Anterior cingulate cortex (tissue), 58 donors: ENCODE data around the gene PACS2.
A peak's percentile ranks its signal among the peaks of the same experiment; 100 is the strongest.
"Not testable (repeated sequence)": the region's sequence is repeated elsewhere in the genome, so short reads cannot be mapped to it uniquely, and the experiment has no call there.

Source experiments
- DNase-seq, 58 donors: peaks; one replicate each; lab custom pipeline; 2025; lab: John Stamatoyannopoulos, UW

The PACS2 gene

DNA sequence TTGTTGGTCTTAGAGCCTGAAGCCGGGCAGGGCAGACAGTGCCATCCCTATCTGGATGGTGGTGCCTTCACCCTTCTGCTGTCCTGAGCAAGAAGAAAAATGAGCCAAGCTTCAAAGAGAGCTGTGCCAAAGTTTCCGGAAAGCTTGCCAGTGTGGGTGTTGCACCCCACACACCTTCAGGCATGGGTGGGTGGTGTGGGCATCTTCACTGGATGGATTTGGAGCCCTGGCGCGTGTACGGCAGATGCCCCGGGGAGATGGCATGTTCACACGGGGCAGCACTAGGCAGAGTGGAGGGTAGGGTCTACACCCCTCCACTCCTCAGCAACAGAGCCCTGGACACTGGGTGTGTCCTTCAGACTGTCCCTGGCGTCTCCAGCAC, 33.0 kb downstream of the PACS2 start:
- DNase-seq: no peak

DNA sequence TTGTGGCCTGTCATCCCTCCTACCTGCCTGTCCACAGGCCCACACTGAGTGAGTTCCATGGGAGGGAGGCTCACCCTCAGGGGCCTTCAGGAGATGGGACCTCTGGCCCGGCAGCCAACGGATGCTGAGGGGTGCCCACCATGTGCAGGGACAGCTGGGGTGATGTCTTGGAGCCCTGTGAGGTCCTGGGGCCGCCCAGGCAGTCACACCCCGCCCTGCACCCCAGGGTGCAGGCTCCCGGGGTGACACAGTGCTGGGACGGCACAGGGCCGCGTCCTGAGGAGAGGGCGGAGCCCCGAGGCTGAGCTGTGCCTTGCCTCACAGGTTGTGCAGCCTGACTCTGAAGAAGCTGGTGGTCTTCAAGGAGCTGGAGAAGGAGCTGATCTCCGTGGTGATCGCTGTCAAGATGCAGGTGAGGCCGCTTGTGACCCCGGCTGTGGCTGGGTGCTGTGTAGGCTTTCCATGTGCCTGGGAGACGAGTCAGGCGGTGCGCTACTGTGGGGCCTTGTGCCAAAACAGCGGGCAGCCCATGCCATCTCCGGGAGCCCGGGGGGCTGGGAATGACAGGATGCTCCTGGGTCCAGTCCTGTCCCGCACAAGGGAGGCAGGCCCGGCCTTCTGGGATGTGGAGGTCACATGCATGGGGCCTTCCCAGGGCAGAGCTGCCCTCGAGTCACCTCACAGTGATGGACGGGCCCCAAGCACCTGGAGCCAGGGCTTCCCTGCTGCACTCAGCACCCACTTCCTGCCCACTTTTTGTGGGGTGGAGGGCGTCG, 33.8 kb downstream of the PACS2 start:
- no peak for DNase-seq

DNA sequence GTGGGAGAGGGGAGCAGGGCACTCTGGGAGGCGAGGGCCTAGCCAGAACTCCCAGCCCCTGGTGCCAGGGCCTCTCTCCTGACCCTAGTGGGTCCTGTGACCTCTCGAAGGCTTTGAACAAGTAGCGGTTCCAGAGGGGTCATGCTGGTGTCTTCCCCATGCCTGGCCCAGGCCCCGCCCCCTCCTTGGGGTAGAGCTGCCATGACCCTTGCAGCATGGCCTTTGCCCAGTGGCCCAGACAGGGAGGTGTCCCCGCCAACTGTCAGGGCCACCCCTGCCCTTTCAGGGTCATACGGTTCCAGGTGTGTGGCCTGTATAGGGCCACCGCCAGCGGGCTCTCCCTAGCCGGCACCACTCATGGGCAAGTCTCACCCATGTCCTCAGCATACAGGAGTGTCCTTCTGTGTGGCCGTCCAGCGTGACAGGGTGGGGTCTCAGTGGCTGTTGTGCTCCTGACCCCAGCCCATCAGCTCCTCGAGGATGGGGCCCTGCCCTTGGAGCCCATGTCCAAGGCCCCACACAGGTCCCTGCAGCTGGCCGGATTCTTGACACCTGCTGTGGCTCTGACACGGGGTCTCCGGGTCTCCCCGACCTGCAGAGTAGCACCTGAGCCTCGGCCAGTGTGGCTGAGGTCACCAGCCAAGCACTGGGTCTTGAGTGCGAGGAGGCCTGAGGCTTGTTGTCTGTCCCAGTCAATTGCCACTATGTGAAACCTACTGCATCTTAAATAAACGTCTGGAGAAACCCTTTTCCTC, 34.6 kb downstream of the PACS2 start:
- DNase-seq: no peak

DNA sequence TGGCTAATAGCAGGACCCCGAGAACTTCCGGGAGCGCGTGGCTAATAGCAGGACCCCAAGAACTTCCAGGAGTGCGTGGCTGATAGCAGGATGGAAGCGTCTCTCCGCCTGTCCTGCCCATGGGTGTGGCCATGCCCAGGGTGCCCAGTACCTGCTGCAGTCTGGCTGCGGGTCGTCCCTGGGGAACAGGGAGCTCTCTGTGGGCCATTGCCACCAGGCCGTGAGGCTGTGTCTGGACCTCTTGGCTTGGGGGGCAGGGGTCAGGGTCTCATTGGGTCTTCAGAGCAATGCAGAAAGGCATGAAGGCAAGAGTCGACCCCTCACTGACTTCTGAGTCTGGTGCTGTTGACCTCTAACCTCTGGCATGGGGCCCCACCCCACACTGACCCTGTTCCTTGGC, 35.4 kb downstream of the PACS2 start:
- no peak for DNase-seq

DNA sequence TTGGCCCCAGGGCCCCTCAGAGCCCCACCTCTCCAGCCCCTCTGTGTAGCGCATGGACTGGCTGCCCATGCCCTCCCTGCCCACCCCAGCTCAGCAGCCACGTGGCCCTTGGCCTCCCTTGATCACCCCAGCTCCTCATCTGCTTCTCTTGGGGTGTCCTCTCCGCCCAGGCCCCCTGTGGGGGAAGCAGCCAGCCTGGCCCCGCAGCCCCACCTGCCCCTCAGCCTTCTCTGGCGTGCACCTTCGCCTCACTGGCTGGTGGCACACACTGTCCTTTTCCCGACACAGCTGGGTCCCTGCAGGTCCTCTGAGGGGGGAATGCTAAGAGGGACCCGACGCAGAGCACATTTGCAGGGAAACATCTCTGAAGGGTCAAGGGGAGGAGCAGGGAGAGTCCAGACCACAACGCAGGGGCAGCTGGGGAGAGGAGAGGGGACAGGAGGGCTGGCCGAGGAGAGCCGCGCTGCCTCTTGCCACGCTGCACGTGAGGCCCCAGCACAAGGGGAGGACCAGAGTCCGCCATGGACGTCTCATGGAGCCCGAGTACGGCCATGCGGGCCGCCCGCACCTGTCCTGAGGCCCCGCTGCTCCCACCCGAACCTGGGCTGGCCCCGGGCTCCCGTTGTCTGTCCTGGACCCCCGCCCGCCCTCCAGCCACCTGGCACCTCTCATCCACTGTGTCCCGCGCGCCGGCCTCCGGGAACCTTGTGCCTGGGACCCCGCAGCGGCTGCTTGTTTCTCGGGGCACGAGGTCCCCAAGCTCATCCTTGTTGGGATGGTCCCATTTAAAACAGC, 36.1 kb downstream of the PACS2 start:
- DNase-seq: no peak

DNA sequence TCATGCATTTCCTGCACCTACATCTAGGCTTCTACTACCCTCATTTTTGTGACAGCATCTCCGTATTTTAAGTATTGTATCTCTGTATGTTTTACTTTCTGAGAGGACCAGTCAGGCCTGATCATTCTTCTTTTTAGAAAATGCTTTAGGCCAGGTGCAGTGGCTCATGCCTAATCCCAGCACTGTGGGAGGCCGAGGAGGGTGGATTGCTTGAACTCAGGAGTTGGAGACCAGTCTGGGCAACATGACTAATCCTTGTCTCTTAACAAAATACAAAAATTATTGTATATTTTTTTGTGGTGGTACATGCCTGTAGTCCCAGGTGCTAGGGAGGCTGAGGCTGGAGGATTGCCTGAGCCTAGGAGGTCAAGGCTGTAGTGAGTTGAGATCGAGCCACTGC, 36.9 kb downstream of the PACS2 start:
- no peak for DNase-seq

DNA sequence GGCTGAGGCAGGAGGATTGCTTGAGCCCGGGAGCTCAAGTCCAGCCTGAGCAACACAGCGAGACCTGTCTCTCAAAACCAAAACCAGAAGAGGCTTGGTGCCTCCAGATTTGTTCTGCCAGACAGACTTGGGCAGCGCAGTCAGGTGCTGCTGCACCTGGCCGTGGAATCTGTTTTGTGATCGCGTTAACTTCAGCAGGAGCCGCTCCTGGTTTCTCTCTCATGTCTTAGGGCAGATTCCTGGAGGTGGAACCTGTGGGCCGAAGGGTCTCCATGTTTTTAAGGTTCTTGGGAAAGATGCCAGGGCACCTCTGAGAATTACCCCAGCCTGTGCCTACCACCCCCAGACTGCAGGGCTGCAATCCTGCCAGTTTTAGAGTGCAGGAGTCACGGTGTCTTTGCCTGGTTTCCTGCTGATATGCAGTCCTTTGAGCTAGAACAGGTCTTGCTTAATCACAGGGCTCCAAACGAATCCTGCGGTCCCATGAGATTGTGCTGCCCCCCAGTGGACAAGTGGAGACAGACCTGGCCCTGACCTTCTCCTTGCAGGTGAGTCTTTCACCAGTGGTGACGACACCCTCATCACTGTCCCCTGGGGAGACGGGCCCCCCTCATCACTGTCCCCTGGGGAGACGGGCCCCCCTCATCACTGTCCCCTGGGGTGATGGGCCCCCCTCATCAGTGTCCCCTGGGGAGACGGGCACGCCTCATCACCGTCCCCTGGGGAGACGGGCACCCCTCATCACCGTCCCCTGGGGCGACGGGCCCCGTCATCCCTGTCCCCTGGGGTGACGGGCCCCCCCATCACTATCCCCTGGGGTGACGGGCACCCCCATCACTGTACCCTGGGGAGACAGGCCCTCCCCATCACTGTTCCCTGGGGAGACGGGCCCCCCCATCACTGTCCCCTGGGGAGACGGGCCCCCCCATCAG, 37.6 kb downstream of the PACS2 start:
- peak in 57 of 58 donors; percentile 6 to 85 (median 63) for DNase-seq

DNA sequence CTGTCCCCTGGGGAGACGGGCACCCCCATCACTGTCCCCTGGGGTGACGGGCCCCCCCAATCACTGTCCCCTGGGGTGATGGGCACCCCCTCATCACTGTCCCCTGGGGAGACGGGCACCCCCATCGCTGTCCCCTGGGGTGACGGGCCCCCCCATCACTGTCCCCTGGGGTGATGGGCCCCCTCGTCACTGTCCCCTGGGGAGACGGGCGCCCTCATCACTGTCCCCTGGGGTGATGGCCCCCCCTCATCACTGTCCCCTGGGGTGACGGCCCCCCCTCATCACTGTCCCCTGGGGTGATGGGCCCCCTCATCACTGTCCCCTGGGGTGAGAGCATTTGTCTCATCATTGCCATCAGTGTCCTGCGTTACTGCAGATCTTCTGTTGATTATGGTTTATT, 38.6 kb downstream of the PACS2 start:
- DNase-seq: no peak

DNA sequence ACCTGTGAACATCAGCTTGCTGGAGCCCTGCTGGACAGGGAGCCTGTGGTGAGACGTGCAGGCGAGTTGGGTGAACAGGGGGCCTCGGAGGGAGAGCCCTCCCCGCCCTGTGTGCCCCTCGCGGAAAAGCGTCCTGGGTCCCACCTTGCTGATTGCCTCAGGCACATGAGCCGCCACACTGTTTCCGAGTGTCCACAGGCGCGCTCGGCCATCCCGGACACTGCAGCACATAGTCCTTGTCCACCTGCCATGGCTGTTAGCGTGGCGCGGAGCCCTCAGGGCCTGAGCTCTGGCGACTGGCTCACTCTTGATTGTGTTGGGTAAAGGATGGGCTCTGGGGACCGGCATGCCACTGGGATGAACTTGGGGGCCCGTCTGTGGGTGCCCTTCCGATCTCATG, 40.0 kb downstream of the PACS2 start:
- no peak for DNase-seq

DNA sequence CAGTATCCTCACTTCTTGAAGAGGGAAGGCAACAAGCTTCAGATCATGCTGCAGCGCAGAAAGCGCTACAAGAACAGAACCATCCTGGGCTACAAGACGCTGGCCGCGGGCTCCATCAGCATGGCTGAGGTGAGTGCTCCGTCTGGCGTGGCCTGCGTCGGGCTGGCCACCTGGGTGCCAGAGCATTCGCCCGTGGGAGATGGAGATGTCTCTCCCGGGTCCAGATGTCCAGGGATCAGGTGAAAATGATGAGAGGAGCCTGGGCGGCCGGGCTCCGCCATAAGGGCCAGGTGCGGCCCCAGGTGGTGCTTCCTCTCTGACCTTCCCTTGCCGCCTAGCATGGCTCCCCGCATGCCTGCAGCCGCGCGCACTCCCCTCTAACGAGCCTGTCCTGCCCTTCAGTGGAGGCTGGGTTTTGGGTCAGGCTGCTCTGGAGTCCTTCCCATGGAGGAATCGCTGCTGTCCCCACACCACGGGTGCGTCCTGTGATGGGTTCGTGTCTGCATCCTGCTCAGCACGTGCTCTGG, 40.6 kb downstream of the PACS2 start:
- DNase-seq: no peak

DNA sequence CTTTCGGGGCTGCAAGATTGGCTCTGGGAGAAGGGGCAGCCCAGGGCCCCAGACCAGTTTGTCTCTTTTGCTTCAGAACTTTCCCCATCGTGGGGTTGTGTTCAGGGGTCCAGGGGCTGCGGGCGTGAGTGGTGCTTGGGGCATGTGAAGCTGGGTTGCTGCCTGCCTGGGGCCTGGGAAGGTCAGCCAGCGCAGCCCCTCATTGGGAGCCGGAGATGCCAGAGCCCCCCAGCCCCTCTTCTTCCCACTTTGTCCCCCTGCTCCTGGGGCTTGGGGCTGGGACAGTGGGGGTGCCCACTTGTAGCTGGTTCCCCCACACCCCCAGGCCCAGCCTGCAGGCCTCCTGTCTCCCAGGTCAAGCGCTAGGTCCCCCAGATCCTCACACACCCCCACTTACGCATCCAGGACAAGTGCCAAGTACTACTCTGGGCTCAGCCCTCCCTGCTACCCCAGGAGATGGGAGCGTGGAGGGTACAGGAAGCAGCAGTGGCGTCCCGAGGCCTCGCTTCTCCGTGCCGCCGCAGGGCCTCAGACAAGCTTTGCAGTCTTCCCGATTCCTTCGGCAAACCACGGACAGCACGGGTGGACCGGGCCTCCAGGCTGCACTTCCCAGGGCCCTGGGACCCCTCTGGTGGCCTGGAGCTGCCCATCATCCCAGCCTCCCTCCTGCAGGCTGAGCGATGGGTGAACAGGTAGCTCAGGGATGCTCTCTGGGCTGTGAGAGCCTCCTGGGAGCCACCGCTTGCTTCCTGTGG, 41.5 kb downstream of the PACS2 start:
- DNase-seq: no peak

DNA sequence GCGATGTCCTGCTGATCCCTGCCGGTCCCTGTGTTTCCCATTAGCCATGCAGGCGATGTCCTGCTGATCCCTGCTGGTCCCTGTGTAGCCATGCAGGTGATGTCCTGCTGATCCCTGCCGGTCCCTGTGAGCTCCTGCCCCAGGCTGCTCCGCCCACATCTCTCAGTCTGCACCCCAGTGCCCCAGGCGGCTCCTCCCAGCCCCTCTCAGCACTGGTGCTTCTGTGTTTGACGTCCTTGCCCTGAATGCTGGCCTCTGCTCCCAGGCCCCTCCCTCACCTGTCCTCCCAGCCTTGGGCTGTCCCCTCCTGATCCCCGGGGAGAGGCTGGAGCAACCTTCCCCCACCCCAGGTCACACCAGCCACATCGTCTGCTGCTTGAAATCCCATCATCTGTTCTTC, 42.4 kb downstream of the PACS2 start:
- no peak for DNase-seq

DNA sequence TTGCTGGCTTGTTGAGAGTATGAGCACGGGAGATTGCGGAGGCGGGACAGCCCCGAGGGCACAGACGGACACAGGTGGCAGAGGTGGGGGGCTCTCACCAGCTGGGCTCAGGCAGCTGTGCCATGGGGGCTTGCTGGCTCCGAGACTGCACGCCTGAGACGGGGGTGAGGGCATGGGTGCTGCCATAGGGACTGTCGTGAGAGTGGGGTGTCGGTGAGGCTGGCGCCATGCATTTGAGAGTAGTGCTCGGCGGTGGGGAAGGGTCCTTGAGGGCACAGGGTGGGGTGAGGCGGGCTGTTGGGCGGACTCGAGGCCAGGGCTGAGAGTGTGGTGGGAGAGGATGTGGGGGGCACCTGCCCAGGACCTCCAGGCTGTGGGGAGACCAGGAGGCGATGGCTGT, 43.1 kb downstream of the PACS2 start:
- DNase-seq: no peak

DNA sequence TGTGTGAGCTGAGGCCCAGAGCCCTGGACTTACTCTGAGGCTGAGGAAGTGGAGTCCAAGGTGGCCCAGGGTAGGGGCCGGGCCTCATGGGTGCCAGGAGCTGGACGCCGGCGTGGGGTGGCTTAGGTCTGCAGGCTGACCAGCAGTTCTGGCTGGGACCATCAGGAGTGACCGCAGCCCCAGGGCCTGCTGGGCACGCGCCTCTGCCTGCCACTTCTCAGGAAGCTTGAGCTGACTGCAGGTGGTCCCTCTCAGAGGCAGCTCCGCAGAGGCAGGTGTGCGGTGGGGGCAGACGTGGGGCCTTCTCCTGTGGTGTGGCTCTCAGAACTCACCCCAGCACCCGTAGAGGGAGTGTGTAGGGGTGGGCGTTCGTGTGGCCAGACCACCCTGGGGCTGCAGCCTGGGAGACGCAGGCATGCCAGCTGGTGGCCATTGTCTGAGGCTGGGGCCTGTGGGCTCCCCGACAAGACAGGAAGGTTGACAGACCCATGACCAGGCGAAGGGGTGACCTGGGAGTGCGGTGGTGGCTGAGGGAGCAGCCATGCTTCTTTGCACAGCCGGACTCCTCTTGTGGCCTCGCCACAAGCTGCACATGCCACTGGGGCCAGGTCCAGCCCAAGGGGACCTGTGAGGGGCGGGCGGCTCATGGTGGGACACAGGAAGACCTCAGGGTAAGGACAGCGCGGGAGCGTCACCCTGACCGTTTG, 43.7 kb downstream of the PACS2 start:
- DNase-seq: no peak

DNA sequence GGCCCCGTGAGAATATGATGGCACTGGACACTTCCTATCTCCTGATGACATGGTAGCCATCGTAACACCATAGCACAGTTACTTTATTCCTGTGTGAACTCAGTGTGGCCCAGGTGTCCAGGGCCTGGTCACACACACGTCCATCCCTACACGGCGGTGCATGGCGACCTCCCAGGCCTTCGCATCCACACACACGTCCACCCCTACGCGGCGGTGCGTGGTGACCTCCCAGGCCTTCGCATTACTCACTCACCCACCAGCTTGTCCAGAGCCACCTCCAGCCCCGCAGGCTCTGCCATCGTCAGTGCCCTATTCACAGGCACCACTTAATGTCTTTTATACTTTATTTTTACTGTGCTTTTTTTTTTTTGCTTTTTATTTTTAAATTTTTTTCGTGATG, 44.4 kb downstream of the PACS2 start:
- no peak for DNase-seq

DNA sequence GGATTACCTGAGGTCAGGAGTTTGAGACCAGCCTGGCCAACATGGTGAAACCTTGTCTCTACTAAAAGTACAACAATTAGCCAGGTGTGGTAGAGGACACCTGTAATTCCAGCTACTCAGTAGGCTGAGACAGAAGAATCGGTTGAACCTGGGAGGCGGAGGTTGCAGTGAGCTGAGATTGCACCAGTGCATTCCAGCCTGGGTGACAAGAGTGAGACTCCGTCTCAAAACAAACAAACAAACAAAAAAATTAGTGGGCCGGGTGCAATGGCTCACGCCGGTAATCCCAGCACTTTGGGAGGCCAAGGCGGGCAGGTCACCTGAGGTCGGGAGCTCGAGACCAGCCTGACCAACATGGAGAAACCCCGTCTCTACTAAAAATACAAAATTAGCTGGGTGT, 46.9 kb downstream of the PACS2 start:
- not testable (repeated sequence) for DNase-seq

DNA sequence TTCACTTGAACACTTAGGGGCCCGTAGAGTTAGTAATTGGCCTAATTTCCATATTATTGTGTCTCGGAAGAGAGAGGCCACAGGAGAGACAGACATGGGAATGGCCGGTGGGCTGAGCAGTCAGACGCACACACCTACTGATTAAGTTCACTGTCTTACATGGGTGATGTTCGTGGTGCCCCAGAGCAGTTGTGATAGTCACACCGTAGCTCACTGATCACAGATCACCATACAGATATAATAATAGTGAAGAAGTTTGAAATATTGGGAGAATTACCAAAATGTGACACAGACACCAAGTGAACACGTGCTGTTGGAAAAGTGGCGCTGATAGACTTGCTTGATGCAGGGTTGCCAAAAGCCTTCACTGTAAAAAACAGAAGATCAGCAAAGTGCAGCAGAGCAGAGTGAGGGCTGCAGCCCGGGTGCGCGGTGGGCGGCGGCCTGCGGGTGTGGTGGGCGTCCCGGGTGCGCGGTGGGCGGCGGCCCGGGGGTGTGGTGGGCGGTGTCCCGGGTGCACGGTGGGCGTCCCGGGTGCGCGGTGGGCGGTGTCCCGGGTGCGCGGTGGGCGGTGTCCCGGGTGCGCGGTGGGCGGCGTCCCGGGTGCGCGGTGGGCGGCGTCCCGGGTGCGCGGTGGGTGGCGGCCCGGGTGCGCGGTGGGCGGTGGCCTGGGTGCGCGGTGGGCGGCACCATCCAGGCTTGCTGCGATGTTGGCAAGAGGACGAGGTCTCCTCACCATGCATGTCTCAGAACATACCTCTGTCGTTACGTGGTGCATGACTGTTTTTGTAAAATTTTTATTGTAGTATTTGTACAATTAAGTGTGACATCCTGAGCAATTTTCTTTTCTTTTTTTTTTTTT, 49.5 kb downstream of the PACS2 start:
- DNase-seq: no peak

DNA sequence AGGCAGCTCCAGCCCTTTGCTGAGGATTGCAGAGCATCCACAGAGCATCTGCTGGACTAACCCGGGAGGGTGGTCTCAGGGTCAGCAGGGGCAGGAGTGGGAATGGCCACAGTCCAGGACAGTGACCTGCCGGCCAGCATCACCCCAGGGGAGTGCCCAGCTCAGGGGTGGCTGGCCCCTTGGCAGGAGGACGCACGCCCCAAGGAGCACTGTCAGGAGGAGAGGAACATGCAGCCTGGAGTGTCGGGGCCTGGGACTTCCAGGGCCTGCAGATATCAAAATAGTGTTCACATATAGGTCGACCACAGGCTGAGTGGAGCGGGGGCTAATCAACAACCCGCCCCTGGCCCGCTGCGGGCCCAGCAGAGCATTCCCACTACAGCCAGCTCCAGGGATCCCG, 50.6 kb downstream of the PACS2 start:
- no peak for DNase-seq
